ENCODE results near the gene EZR. TPM values are rescaled to one million over a fixed set of nuclear protein-coding genes. Genes with fewer than 3 reads are reported as not detected.

The EZR gene
- total RNA-seq, 2 donors from 2014 or later = 257 to 424 TPM

DNA sequence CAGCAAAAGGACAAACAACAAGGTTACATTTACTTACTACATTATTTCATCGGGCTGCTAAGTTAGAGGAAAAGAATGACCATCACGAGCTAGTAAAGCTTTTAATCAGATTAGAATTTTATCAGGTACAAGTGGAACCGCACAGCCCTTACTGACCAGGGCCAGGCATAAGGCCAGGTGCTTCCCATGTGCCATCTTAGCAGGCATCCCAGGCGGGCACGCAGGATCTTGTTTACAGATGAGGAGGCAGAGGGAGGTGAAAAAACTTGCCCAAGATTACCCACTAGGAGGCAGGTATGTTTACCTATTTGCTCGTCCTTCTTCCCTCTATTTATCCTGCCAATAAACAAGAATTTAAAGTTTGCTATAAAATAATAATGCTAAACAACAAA, 10.7 kb downstream of the EZR start:
- Histone ChIP-seq H3K36me3 (no peaks in the 10 kb centered on the region), H3K9ac (ENCODE audit: low read depth in 2 of 2, low read length in 2 of 2) (peak overlapping the region in 1 of 2 donors; percentile 64), H3K4me1 (peaks cover 20% of the 10 kb centered on the region), H3K27ac (no peak overlapping the region), H3K27me3 (no peaks in the 10 kb centered on the region), H3K9me3 (no peaks in the 10 kb centered on the region), H3K4me3 (no peak overlapping the region)
- intact Hi-C loops (cut with DNase I) = no loop called here
- TF ChIP-seq, protein P1, sequence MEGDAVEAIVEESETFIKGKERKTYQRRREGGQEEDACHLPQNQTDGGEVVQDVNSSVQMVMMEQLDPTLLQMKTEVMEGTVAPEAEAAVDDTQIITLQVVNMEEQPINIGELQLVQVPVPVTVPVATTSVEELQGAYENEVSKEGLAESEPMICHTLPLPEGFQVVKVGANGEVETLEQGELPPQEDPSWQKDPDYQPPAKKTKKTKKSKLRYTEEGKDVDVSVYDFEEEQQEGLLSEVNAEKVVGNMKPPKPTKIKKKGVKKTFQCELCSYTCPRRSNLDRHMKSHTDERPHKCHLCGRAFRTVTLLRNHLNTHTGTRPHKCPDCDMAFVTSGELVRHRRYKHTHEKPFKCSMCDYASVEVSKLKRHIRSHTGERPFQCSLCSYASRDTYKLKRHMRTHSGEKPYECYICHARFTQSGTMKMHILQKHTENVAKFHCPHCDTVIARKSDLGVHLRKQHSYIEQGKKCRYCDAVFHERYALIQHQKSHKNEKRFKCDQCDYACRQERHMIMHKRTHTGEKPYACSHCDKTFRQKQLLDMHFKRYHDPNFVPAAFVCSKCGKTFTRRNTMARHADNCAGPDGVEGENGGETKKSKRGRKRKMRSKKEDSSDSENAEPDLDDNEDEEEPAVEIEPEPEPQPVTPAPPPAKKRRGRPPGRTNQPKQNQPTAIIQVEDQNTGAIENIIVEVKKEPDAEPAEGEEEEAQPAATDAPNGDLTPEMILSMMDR (IDR thresholded peaks at IDR 0.05) = no peak
- no peak for DNase-seq

DNA sequence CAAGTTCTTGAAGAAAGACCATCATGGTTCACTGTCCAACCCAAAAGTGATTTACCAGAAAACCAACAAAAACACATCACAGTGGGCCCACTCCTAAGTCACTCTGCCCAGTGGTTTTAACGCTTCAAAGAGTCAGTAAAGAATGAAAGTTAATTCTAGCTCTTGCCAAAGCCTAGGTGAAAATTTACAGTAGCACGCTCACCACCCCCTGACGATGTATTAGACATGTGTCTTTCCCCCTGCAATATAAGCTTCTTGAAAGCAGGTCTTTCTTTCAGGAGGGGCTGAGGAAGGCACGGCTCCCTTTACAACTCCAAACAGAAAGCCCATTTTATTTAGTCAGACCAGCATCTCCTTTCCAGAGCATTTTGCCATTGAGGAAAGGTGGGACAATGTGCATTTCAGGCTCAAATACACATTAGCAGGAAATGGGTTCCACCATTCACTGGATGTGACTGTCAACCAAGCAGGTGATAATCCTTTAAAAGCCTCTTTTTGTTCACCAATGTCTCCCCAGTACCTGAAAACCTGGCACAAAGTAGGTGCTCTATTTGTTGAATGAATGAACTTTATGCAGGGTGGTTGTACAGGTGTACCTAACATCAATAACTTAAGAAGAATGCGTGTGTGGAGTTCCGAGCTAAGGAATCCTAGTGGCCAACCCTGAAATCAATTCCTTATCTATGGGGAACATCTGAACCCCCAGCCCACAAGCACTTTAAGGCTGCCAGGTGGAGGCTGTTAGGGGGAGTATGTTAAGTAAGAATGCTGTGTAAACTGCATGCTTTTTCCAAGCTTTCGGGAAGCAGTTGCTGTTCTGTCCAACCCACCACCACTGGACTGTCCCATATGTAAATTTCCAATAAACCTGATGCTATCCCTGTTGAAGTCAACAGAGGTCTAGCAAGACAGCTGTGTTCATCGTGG, 11.4 kb downstream of the EZR start:
- Histone ChIP-seq H3K27me3 (no peaks in the 10 kb centered on the region), H3K4me3 (no peak overlapping the region), H3K27ac (no peak overlapping the region), H3K4me1 (peaks cover 15% of the 10 kb centered on the region), H3K36me3 (no peaks in the 10 kb centered on the region), H3K9ac (ENCODE audit: low read depth in 2 of 2, low read length in 2 of 2) (no peak overlapping the region), H3K9me3 (no peaks in the 10 kb centered on the region)
- TF ChIP-seq, protein P1 (IDR thresholded peaks at IDR 0.05) = no peak
- intact Hi-C loops (cut with DNase I) = no loop called here
- DNase-seq = no peak

DNA sequence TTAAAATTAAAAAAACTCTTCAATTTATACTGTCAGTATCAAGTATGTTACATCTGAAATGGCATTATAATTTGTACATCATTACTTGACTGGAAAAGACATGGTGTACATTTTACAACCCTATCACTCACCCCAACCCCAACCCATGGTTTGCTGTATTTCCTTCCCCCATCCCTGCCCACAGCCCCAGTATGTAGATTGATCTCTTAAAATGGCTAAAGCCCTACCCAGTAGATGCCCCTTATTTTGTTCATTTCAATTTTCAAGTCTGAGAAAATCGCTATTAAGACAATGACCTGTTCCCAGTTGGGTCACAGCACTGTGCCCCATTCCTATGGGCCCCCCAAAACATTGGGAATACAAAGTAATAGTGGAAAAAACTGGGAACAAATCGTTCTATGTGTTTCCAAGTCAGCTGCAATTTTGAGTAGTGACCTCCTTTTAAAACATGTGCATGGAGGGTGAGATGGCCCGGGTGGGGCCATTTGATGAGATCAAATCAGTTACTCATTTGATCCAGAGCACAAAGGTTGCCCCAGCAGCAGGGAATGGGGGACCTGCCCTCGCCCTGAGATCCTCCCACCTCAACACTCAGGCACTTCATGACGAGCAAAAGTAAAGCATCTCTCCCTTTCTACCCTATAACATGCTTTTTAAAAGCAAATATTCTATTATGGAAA, 13.3 kb downstream of the EZR start:
- DNase-seq = no peak
- Histone ChIP-seq H3K27me3 (no peaks in the 10 kb centered on the region), H3K4me3 (no peak overlapping the region), H3K36me3 (no peaks in the 10 kb centered on the region), H3K4me1 (peaks cover 22% of the 10 kb centered on the region), H3K9me3 (no peaks in the 10 kb centered on the region), H3K27ac (no peak overlapping the region), H3K9ac (ENCODE audit: low read depth in 2 of 2, low read length in 2 of 2) (no peak overlapping the region)
- TF ChIP-seq, protein P1 (IDR thresholded peaks at IDR 0.05) = no peak
- intact Hi-C loops (cut with DNase I) = no loop called here

DNA sequence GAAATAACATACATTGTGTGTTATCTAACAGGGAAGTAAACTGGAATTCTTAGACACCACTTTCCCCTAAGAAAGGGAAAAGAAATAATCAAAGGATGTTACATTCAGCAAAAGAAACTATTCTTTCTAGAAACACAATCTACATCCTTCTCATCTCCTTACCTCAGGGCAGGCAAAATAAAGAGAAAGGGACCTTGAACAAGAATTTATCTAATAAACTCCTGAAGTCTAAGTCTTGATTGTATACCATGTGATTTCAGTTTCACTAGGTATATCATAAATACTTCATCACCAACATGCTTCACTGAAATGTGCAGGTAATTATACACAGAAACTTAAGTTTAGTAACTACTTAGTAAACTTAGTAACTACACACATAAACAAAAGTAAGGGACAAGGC, 15.0 kb downstream of the EZR start:
- H3K9me3 ChIP-seq = no peaks in the 10 kb centered on the region
- H3K27ac ChIP-seq = peak overlapping the region; percentile 61
- no peaks in the 10 kb centered on the region for H3K27me3 ChIP-seq
- H3K4me3 ChIP-seq = no peak overlapping the region
- H3K9ac ChIP-seq (ENCODE audit: low read depth in 2 of 2, low read length in 2 of 2) = peak overlapping the region in 1 of 2 donors; percentile 84
- H3K4me1 ChIP-seq = peaks cover 28% of the 10 kb centered on the region
- intact Hi-C loops (cut with DNase I) = no loop called here
- no peaks in the 10 kb centered on the region for H3K36me3 ChIP-seq
- TF ChIP-seq, protein P1 (IDR thresholded peaks at IDR 0.05) = no peak
- no peak for DNase-seq

DNA sequence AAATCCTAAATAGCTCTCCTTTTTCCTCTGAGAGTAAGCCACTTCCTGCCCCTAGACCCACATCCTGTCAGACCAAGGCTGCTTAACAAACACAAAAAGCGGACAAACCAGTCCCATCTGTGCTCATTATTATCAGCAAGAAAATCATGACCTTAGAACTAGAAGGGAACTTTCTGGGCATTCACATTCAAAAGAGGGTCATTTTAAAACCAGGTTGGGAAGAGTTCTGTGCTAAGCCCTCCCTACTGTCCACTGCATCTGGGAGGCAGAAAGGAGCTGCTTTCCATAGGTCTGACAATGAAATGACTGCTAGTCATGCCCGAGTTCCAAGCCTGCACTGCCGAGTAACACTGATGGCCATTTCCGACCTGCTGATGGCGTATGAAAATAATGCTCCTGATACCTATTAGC, 15.4 kb downstream of the EZR start:
- peak overlapping the region; percentile 61 for H3K27ac ChIP-seq
- no peak overlapping the region for H3K4me3 ChIP-seq
- H3K27me3 ChIP-seq = no peaks in the 10 kb centered on the region
- H3K36me3 ChIP-seq = no peaks in the 10 kb centered on the region
- no peaks in the 10 kb centered on the region for H3K9me3 ChIP-seq
- H3K9ac ChIP-seq (ENCODE audit: low read depth in 2 of 2, low read length in 2 of 2) = peak overlapping the region in 1 of 2 donors; percentile 84
- intact Hi-C loops (cut with DNase I) = no loop called here
- peaks cover 23% of the 10 kb centered on the region for H3K4me1 ChIP-seq
- DNase-seq = no peak
- TF ChIP-seq, protein P1 (IDR thresholded peaks at IDR 0.05) = no peak

Data from colonic mucosa (tissue), 4 donors.